ENCODE data around the gene VASH2.

The VASH2 gene

DNA sequence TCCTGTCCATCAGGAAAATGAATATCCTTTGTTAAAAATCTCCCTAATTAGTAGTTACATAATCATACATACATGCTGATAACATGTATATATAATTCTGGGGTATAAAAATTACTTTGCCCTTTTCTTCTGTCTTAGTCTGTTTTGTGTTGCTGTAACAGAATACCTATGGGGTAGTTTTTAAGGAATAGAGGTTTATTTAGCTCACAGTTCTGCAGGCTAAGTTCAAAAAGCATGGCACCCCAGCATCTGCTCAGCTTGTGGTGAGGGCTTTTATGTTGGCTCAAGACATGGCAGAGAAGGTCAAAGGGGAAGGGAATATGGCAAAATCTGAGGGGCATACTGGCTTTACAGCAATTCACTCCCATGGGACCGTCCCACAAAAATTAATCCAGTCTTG lies 84.4 kb downstream of the VASH2 start:
- TF ChIP-seq ZBTB7A (IDR thresholded peaks at IDR 0.05; ENCODE audit: low read depth) (no peak), RAD21 (IDR thresholded peaks at IDR 0.05; ENCODE audit: low read depth) (no peak), NFIC (IDR thresholded peaks at IDR 0.05) (no peak), CREB1 (IDR thresholded peaks at IDR 0.05; ENCODE audit: low read depth) (no peak), EP300 (IDR thresholded peaks at IDR 0.05; ENCODE audit: borderline replicate concordance) (no peak), FOXM1 (IDR thresholded peaks at IDR 0.05; ENCODE audit: borderline replicate concordance, low read depth) (no peak), TAF1 (IDR thresholded peaks at IDR 0.05; ENCODE audit: low read depth) (no peak), TCF12 (IDR thresholded peaks at IDR 0.05; ENCODE audit: low read depth) (no peak), TEAD4 (IDR thresholded peaks at IDR 0.05) (no peak), CEBPB (IDR thresholded peaks at IDR 0.05) (no peak), YY1 (IDR thresholded peaks at IDR 0.05; ENCODE audit: low read depth) (no peak), EGR1 (IDR thresholded peaks at IDR 0.05) (no peak)
- TF ChIP-seq, protein P1, sequence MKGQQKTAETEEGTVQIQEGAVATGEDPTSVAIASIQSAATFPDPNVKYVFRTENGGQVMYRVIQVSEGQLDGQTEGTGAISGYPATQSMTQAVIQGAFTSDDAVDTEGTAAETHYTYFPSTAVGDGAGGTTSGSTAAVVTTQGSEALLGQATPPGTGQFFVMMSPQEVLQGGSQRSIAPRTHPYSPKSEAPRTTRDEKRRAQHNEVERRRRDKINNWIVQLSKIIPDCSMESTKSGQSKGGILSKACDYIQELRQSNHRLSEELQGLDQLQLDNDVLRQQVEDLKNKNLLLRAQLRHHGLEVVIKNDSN (IDR thresholded peaks at IDR 0.05), result no peak
- TF ChIP-seq, protein P2, sequence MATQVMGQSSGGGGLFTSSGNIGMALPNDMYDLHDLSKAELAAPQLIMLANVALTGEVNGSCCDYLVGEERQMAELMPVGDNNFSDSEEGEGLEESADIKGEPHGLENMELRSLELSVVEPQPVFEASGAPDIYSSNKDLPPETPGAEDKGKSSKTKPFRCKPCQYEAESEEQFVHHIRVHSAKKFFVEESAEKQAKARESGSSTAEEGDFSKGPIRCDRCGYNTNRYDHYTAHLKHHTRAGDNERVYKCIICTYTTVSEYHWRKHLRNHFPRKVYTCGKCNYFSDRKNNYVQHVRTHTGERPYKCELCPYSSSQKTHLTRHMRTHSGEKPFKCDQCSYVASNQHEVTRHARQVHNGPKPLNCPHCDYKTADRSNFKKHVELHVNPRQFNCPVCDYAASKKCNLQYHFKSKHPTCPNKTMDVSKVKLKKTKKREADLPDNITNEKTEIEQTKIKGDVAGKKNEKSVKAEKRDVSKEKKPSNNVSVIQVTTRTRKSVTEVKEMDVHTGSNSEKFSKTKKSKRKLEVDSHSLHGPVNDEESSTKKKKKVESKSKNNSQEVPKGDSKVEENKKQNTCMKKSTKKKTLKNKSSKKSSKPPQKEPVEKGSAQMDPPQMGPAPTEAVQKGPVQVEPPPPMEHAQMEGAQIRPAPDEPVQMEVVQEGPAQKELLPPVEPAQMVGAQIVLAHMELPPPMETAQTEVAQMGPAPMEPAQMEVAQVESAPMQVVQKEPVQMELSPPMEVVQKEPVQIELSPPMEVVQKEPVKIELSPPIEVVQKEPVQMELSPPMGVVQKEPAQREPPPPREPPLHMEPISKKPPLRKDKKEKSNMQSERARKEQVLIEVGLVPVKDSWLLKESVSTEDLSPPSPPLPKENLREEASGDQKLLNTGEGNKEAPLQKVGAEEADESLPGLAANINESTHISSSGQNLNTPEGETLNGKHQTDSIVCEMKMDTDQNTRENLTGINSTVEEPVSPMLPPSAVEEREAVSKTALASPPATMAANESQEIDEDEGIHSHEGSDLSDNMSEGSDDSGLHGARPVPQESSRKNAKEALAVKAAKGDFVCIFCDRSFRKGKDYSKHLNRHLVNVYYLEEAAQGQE (IDR thresholded peaks at IDR 0.05; ENCODE audit: low read depth), result no peak
- TF ChIP-seq, protein P3, sequence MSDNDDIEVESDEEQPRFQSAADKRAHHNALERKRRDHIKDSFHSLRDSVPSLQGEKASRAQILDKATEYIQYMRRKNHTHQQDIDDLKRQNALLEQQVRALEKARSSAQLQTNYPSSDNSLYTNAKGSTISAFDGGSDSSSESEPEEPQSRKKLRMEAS (IDR thresholded peaks at IDR 0.05), result no peak

DNA sequence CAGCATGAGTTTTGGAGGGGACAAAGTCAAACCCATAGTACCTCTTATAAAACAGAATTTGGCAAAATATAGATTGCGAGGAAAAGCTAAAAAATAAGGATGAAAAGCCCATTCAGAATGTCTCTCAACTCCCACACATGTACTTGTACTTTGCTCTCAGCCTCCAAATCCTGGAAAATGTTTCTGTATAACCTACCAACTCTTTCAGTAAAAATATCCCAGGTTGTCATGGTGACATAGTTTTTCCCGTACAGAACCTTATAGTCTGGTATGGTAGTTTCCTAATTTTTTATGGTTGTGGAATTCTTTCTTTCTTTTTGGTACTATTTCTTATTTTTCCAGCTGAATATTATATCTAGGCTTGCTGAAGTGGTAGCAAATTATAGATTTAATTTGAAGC lies 85.2 kb downstream of the VASH2 start:
- TF ChIP-seq FOXM1 (IDR thresholded peaks at IDR 0.05; ENCODE audit: borderline replicate concordance, low read depth), result no peak
- no peak for TF ChIP-seq CEBPB (IDR thresholded peaks at IDR 0.05)

Data from Ishikawa (cell line).